ENCODE data around the gene CFLAR. TPM values are rescaled to one million over a fixed set of nuclear protein-coding genes. Genes with fewer than 3 reads are reported as not detected.
A peak's percentile ranks its signal among the peaks of the same experiment; 100 is the strongest.

CFLAR gene
- polyA plus RNA-seq, 1 of the 3 experiments (the other 2 are of a cell fraction): 23.7 TPM

DNA sequence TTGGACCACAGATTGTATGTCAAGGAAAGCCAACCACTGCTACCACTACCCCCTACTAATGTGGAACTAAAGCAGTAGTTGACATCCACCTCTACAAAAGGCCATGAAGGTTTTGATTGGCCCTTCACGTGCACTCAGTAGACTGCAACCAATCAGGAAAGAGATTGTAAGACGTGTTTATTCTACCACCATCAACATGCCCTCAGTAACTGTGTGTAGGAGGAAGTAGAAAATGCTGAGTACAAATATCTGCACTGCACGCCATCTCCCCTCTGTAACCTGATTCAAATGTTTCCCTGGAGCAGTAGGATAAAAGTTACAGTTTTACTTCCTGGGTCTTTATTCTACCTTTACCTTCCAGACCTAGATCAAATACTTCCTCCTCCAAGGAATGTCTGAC, 64.0 kb downstream of the CFLAR start:
- no peak for DNase-seq
- TF ChIP-seq TCF12 (IDR thresholded peaks at IDR 0.05): no peak
- TF ChIP-seq, protein P1, sequence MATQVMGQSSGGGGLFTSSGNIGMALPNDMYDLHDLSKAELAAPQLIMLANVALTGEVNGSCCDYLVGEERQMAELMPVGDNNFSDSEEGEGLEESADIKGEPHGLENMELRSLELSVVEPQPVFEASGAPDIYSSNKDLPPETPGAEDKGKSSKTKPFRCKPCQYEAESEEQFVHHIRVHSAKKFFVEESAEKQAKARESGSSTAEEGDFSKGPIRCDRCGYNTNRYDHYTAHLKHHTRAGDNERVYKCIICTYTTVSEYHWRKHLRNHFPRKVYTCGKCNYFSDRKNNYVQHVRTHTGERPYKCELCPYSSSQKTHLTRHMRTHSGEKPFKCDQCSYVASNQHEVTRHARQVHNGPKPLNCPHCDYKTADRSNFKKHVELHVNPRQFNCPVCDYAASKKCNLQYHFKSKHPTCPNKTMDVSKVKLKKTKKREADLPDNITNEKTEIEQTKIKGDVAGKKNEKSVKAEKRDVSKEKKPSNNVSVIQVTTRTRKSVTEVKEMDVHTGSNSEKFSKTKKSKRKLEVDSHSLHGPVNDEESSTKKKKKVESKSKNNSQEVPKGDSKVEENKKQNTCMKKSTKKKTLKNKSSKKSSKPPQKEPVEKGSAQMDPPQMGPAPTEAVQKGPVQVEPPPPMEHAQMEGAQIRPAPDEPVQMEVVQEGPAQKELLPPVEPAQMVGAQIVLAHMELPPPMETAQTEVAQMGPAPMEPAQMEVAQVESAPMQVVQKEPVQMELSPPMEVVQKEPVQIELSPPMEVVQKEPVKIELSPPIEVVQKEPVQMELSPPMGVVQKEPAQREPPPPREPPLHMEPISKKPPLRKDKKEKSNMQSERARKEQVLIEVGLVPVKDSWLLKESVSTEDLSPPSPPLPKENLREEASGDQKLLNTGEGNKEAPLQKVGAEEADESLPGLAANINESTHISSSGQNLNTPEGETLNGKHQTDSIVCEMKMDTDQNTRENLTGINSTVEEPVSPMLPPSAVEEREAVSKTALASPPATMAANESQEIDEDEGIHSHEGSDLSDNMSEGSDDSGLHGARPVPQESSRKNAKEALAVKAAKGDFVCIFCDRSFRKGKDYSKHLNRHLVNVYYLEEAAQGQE (IDR thresholded peaks at IDR 0.05; ENCODE audit: low read depth, low read length): no peak

DNA sequence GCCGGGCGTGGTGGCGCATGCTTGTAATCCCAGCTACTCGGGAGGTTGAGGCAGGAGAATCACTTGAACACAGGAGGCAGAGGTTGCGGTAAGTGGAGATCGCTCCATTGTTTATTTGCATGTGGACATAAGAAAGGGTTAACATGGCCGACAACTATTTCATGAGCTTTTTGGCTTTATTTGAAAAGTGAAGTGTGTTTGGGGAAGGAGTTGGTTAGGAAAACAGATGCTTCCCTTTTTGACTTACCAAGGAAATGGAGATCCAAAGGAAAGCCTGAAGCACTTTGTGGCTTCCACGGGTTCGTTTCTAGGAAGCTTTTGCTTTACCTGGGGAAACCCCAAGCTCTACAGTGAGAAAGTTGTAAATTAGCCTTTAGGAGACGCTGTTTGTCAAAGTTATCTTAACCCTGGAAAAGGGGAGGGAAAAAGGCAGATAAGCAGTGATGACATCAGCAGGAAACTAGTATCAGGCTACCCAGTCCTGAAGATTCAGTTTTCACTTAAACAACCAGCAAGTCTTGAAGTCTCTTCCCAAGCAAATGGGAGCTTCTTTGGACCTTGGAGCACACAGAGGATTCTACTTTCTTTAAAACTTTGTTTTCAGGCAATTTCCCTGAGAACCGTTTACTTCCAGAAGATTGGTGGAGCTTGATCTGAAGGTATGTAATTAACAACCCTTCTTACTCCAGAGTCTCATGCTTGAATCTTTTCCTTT, 66.8 kb downstream of the CFLAR start, which contains the start of gene CASP10:
TSS of gene CASP10 (plus strand) at position 492 of the 715 bp plus-strand sequence. CDS start 2,637 bp downstream, outside the sequence.
- Histone ChIP-seq H2AFZ (ENCODE audit: low read depth) (peak within 1 kb of the TSS; percentile 33; the same call in 1 of the 2 replicates), H3K36me3 (replicated peaks in 1 of 2; ENCODE audit: control insufficient read depth in 1 of 2, insufficient read depth in 2 of 2, low read length in 1 of 2) (no peaks in the 10 kb centered on the region), H3K9me2 (no peaks in the 10 kb centered on the region), H3K27me3 (ENCODE audit: insufficient read depth) (no peaks in the 10 kb centered on the region), H3K4me1 (ENCODE audit: control insufficient read depth in 1 of 2, insufficient read depth in 2 of 2, low read depth in 1 of 2, low read length in 1 of 2) (no peaks in the 10 kb centered on the region), H3K4me2 (no peak within 1 kb of the TSS), H3K79me2 (ENCODE audit: insufficient read depth) (no peaks in the 10 kb centered on the region), H3K9me3 (no peaks in the 10 kb centered on the region), H3K27ac (ENCODE audit: low read depth in 2 of 2, low read length in 1 of 2) (no peak within 1 kb of the TSS), H3F3A (replicated peaks; ENCODE audit: insufficient read depth) (no peaks in the 10 kb centered on the region), H3K9ac (no peak within 1 kb of the TSS), H3K4me3 (ENCODE audit: low read depth in 2 of 2, low read length in 1 of 2) (no peak within 1 kb of the TSS), H4K20me1 (ENCODE audit: insufficient read depth) (no peaks in the 10 kb centered on the region)
- POLR2A ChIA-PET: no interaction called here
- TF ChIP-seq TEAD4 (IDR thresholded peaks at IDR 0.05; ENCODE audit: borderline replicate concordance, insufficient read depth) (no peak), FOXM1 (IDR thresholded peaks at IDR 0.05; ENCODE audit: low read depth) (no peak), NRF1 (IDR thresholded peaks at IDR 0.05; ENCODE audit: low read depth, low read length) (no peak), RXRA (IDR thresholded peaks at IDR 0.05; ENCODE audit: borderline replicate concordance, low read depth) (no peak), MEF2A (IDR thresholded peaks at IDR 0.05; ENCODE audit: borderline replicate concordance, low read depth) (no peak), RAD21 (IDR thresholded peaks at IDR 0.05; ENCODE audit: low read length) (no peak), GABPA (IDR thresholded peaks at IDR 0.05; ENCODE audit: low read depth) (no peak)
- TF ChIP-seq, protein P2, sequence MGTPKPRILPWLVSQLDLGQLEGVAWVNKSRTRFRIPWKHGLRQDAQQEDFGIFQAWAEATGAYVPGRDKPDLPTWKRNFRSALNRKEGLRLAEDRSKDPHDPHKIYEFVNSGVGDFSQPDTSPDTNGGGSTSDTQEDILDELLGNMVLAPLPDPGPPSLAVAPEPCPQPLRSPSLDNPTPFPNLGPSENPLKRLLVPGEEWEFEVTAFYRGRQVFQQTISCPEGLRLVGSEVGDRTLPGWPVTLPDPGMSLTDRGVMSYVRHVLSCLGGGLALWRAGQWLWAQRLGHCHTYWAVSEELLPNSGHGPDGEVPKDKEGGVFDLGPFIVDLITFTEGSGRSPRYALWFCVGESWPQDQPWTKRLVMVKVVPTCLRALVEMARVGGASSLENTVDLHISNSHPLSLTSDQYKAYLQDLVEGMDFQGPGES (IDR thresholded peaks at IDR 0.05; ENCODE audit: low read depth, low read length): no peak
- TF ChIP-seq, protein P3, sequence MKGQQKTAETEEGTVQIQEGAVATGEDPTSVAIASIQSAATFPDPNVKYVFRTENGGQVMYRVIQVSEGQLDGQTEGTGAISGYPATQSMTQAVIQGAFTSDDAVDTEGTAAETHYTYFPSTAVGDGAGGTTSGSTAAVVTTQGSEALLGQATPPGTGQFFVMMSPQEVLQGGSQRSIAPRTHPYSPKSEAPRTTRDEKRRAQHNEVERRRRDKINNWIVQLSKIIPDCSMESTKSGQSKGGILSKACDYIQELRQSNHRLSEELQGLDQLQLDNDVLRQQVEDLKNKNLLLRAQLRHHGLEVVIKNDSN (IDR thresholded peaks at IDR 0.05; ENCODE audit: borderline replicate concordance, low read depth): no peak
- no peak for DNase-seq
- CTCF ChIA-PET: interaction anchor here (0.6 to 1.2 kb wide), 2 partner anchors 25 to 49 kb away, joined by 3 read pairs; no protein-coding TSS in a partner anchor
- WGBS (ENCODE audit: low lambda C conversion rate): 67% methylated on average over 11 of the region's 11 CpGs

More for the DNA sequence above, 64.0 kb downstream of the CFLAR start:
- Histone ChIP-seq H3K27me3 (ENCODE audit: insufficient read depth) (no peaks in the 10 kb centered on the region), H3K27ac (ENCODE audit: low read depth in 2 of 2, low read length in 1 of 2) (no peak overlapping the region), H3K36me3 (replicated peaks in 1 of 2; ENCODE audit: control insufficient read depth in 1 of 2, insufficient read depth in 2 of 2, low read length in 1 of 2) (no peaks in the 10 kb centered on the region), H3K4me3 (ENCODE audit: low read depth in 2 of 2, low read length in 1 of 2) (no peak overlapping the region), H3K9me2 (no peaks in the 10 kb centered on the region), H3K79me2 (ENCODE audit: insufficient read depth) (no peaks in the 10 kb centered on the region), H3K9ac (no peak overlapping the region), H3F3A (replicated peaks; ENCODE audit: insufficient read depth) (no peaks in the 10 kb centered on the region), H3K9me3 (no peaks in the 10 kb centered on the region), H3K4me2 (no peak overlapping the region), H2AFZ (ENCODE audit: low read depth) (no peak overlapping the region), H4K20me1 (ENCODE audit: insufficient read depth) (no peaks in the 10 kb centered on the region), H3K4me1 (ENCODE audit: control insufficient read depth in 1 of 2, insufficient read depth in 2 of 2, low read depth in 1 of 2, low read length in 1 of 2) (no peaks in the 10 kb centered on the region)
- ChIA-PET POLR2A (no interaction called here), CTCF (no interaction called here)
- WGBS (ENCODE audit: low lambda C conversion rate): 81% methylated on average over 3 of the region's 3 CpGs

Data from SK-N-SH (cell line).